Mesenteric fat pad (tissue), 1 donor: ENCODE data around the gene FGF14. TPM values are rescaled to one million over a fixed set of nuclear protein-coding genes. Genes with fewer than 3 reads are reported as not detected.

ENCODE experiments used
- DNase-seq: peaks from one replicate; pipeline ENCODE4 v3.0.0-alpha.2; 2020; ENCODE audit warnings: low spot score
- total RNA-seq: library from RNA; stranded (reverse); fragmentation: NEBNext Ultra II Directional; extraction: Animal tissue kit (Norgen Biotek cat#: 25700); gene quantifications from one replicate; pipeline ENCODE4 v1.2.1, GENCODE V29; 2021
- donor health status: DM: yes; HTN: yes; CAD: no.

Gene FGF14
- total RNA-seq, 1 donor from 2014 or later: 3.1 TPM

- DNase-seq: no peak
Observed at GRCh38 chr13:102255409-102255808, 146.4 kb downstream of the FGF14 start.

- no peak for DNase-seq
Observed at GRCh38 chr13:102251817-102252216, 150.0 kb downstream of the FGF14 start.

- DNase-seq: no peak
Observed at GRCh38 chr13:102250448-102250847, 151.4 kb downstream of the FGF14 start.

GRCh38 chr13:102244607-102245227 is 157.1 kb downstream of the FGF14 start:
- DNase-seq: no peak

- DNase-seq: no peak
Observed at GRCh38 chr13:102240110-102240509, 161.7 kb downstream of the FGF14 start.

GRCh38 chr13:102237230-102237629 is 164.6 kb downstream of the FGF14 start:
- no peak for DNase-seq

- no peak for DNase-seq
Observed at GRCh38 chr13:102236830-102237229, 165.0 kb downstream of the FGF14 start.

GRCh38 chr13:102236341-102236740 is 165.5 kb downstream of the FGF14 start:
- DNase-seq: no peak

- DNase-seq: no peak
Observed at GRCh38 chr13:102235689-102236088, 166.2 kb downstream of the FGF14 start.

- DNase-seq: no peak
Observed at GRCh38 chr13:102234618-102235017, 167.2 kb downstream of the FGF14 start.

- DNase-seq: no peak
Observed at GRCh38 chr13:102233566-102234208, 168.2 kb downstream of the FGF14 start.

- no peak for DNase-seq
Observed at GRCh38 chr13:102231479-102231878, 170.4 kb downstream of the FGF14 start.

- no peak for DNase-seq
Observed at GRCh38 chr13:102227741-102228140, 174.1 kb downstream of the FGF14 start.

- DNase-seq: no peak
Observed at GRCh38 chr13:102226591-102226990, 175.3 kb downstream of the FGF14 start.

GRCh38 chr13:102225892-102226291 is 176.0 kb downstream of the FGF14 start:
- no peak for DNase-seq

- no peak for DNase-seq
Observed at GRCh38 chr13:102220681-102221228, 181.1 kb downstream of the FGF14 start.

GRCh38 chr13:102214956-102215355 is 186.9 kb downstream of the FGF14 start:
- no peak for DNase-seq

- DNase-seq: no peak
Observed at GRCh38 chr13:102212729-102213128, 189.1 kb downstream of the FGF14 start.

- no peak for DNase-seq
Observed at GRCh38 chr13:102208347-102208746, 193.5 kb downstream of the FGF14 start.

- no peak for DNase-seq
Observed at GRCh38 chr13:102207680-102208342, 194.0 kb downstream of the FGF14 start.

GRCh38 chr13:102203718-102204117 is 198.1 kb downstream of the FGF14 start:
- DNase-seq: no peak
